ENCODE results near the gene FGF1.

FGF1 gene

DNA sequence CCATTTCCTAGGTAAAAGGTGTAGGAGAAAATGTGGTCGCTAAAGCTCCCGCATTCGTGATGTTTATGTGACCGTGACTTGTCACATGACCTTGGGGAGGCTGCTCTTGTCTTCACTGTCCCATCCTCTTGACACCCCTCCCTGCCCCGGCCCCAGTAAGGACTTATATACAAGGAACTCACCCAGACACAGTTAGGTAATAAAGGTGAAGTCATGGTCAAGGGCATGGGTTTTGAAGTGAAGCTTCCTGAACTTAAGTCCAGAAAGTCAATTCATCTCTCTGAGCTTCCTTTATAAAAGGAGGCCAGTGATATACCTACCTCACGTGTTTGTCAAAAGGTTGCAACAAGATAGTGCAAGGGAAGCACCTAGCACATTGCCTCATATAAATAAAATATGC lies 17.6 kb downstream of the FGF1 start:
- Histone ChIP-seq H3K36me3 (no peaks in the 10 kb centered on the region), H3K27ac (no peak overlapping the region), H3K27me3 (ENCODE audit: insufficient read depth, low read depth, severe bottlenecking) (no peaks in the 10 kb centered on the region), H3K9me3 (ENCODE audit: severe bottlenecking) (no peaks in the 10 kb centered on the region), H3K4me3 (ENCODE audit: low read depth, low read length) (no peak overlapping the region)
- no peak for DNase-seq
- TF ChIP-seq, protein P1, sequence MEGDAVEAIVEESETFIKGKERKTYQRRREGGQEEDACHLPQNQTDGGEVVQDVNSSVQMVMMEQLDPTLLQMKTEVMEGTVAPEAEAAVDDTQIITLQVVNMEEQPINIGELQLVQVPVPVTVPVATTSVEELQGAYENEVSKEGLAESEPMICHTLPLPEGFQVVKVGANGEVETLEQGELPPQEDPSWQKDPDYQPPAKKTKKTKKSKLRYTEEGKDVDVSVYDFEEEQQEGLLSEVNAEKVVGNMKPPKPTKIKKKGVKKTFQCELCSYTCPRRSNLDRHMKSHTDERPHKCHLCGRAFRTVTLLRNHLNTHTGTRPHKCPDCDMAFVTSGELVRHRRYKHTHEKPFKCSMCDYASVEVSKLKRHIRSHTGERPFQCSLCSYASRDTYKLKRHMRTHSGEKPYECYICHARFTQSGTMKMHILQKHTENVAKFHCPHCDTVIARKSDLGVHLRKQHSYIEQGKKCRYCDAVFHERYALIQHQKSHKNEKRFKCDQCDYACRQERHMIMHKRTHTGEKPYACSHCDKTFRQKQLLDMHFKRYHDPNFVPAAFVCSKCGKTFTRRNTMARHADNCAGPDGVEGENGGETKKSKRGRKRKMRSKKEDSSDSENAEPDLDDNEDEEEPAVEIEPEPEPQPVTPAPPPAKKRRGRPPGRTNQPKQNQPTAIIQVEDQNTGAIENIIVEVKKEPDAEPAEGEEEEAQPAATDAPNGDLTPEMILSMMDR (IDR thresholded peaks at IDR 0.05; ENCODE audit: low read depth, low read length): no peak

GRCh38 chr5:142667831-142668230 lies 18.1 kb downstream of the FGF1 start:
- no peak for DNase-seq
- TF ChIP-seq, protein P1 (IDR thresholded peaks at IDR 0.05; ENCODE audit: low read depth, low read length): no peak
- no peak overlapping the region for H3K27ac ChIP-seq
- H3K9me3 ChIP-seq (ENCODE audit: severe bottlenecking): no peaks in the 10 kb centered on the region
- H3K36me3 ChIP-seq: no peaks in the 10 kb centered on the region
- H3K4me3 ChIP-seq (ENCODE audit: low read depth, low read length): no peak overlapping the region
- H3K27me3 ChIP-seq (ENCODE audit: insufficient read depth, low read depth, severe bottlenecking): no peaks in the 10 kb centered on the region

- Histone ChIP-seq H3K9me3 (ENCODE audit: severe bottlenecking) (no peaks in the 10 kb centered on the region), H3K27me3 (ENCODE audit: insufficient read depth, low read depth, severe bottlenecking) (no peaks in the 10 kb centered on the region), H3K4me3 (ENCODE audit: low read depth, low read length) (no peak overlapping the region), H3K27ac (no peak overlapping the region), H3K36me3 (no peaks in the 10 kb centered on the region)
- DNase-seq: no peak
- TF ChIP-seq, protein P1 (IDR thresholded peaks at IDR 0.05; ENCODE audit: low read depth, low read length): no peak
Measured at GRCh38 chr5:142664636-142665035, 21.3 kb downstream of the FGF1 start.

DNA sequence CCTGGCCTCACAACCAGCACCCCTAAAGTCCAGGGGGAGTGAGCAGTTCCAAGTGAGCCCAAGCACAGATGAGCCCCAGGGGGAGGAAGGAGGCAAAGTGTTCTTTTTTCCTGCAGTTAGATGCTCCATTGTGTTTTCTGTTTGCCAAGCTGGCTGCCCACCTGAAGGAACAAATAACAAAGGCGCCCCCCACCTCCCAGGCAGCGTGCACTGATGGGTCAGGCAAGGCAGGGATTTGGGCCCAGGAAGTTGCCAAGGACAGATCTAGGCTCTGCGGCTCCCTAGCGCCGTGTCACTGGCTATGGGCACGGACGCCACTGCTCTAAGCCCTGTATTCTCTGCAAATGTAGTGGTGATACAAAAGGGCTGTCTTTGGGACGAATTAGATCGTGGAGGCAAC lies 21.8 kb downstream of the FGF1 start:
- Histone ChIP-seq H3K9me3 (ENCODE audit: severe bottlenecking) (no peaks in the 10 kb centered on the region), H3K36me3 (no peaks in the 10 kb centered on the region), H3K4me3 (ENCODE audit: low read depth, low read length) (no peak overlapping the region), H3K27ac (no peak overlapping the region), H3K27me3 (ENCODE audit: insufficient read depth, low read depth, severe bottlenecking) (no peaks in the 10 kb centered on the region)
- TF ChIP-seq, protein P1 (IDR thresholded peaks at IDR 0.05; ENCODE audit: low read depth, low read length): no peak
- DNase-seq: no peak

DNA sequence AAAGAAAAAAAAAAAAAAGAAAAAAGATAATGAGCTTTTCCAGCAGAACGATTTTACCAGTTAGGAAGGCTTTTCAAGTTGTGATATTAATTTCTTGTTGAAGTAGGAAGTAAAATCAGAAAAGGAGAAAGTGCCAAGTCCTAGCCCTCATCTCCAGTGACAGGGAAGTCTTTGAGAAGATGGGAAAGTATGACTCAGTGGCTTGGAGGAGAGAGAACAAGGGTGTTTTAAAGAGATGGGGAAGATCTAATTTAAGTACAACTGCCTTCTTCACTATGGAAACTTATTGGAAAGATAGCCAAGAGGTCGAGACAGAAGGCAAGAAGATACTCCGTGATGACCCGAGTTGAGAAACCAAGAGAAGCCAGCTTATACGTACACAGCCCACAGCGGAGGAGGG lies 22.6 kb downstream of the FGF1 start:
- H3K4me3 ChIP-seq (ENCODE audit: low read depth, low read length): no peak overlapping the region
- no peak overlapping the region for H3K27ac ChIP-seq
- TF ChIP-seq, protein P1 (IDR thresholded peaks at IDR 0.05; ENCODE audit: low read depth, low read length): no peak
- DNase-seq: no peak
- H3K36me3 ChIP-seq: no peaks in the 10 kb centered on the region
- H3K27me3 ChIP-seq (ENCODE audit: insufficient read depth, low read depth, severe bottlenecking): no peaks in the 10 kb centered on the region
- no peaks in the 10 kb centered on the region for H3K9me3 ChIP-seq (ENCODE audit: severe bottlenecking)

- H3K36me3 ChIP-seq: no peaks in the 10 kb centered on the region
- H3K27me3 ChIP-seq (ENCODE audit: insufficient read depth, low read depth, severe bottlenecking): no peaks in the 10 kb centered on the region
- no peak overlapping the region for H3K27ac ChIP-seq
- DNase-seq: no peak
- no peak overlapping the region for H3K4me3 ChIP-seq (ENCODE audit: low read depth, low read length)
- no peaks in the 10 kb centered on the region for H3K9me3 ChIP-seq (ENCODE audit: severe bottlenecking)
- TF ChIP-seq, protein P1 (IDR thresholded peaks at IDR 0.05; ENCODE audit: low read depth, low read length): no peak
Measured at GRCh38 chr5:142661957-142662356, 23.9 kb downstream of the FGF1 start.
